ENCODE results near the gene DCP1A. TPM values are rescaled to one million over a fixed set of nuclear protein-coding genes. Genes with fewer than 3 reads are reported as not detected.

DCP1A gene
- total and polyA plus RNA-seq, 2 experiments from 2014 or later, result 34.3 to 67.0 TPM

- no peak for DNase-seq (ENCODE audit: low read depth in 1 of 2, low spot score in 1 of 2)
- TF ChIP-seq CTCF (IDR thresholded peaks at IDR 0.05; ENCODE audit: low read depth, low read length), result no peak
- H3K27me3 ChIP-seq, result no peaks in the 10 kb centered on the region
- H3K9me3 ChIP-seq (ENCODE audit: low read depth), result no peaks in the 10 kb centered on the region
- H3K27ac ChIP-seq, result no peak overlapping the region
- no peaks in the 10 kb centered on the region for H3K4me1 ChIP-seq (ENCODE audit: low read depth)
- no peak overlapping the region for H3K4me3 ChIP-seq
- H3K36me3 ChIP-seq, result peaks cover 53% of the 10 kb centered on the region
Observed at GRCh38 chr3:53234841-53235232, 112.5 kb downstream of the DCP1A start.

GRCh38 chr3:53234130-53234840, 113.1 kb downstream of the DCP1A start:
- Histone ChIP-seq H3K4me3 (no peak overlapping the region), H3K36me3 (peaks cover 51% of the 10 kb centered on the region), H3K27me3 (no peaks in the 10 kb centered on the region), H3K9me3 (ENCODE audit: low read depth) (no peaks in the 10 kb centered on the region), H3K4me1 (ENCODE audit: low read depth) (no peaks in the 10 kb centered on the region), H3K27ac (no peak overlapping the region)
- TF ChIP-seq CTCF (IDR thresholded peaks at IDR 0.05; ENCODE audit: low read depth, low read length), result no peak
- no peak for DNase-seq (ENCODE audit: low read depth in 1 of 2, low spot score in 1 of 2)

Other genes starting within 250 kb of the DCP1A start
- gene RFT1, start 217.1 kb downstream of the DCP1A start, total RNA-seq, result 5.4 and 8.1 TPM in 2 replicates
- 16.1 and 16.7 TPM in 2 replicates for gene RFT1, start 217.1 kb downstream of the DCP1A start, polyA plus RNA-seq
- 0.70 and 1.3 TPM in 2 replicates for gene PRKCD, start 186.3 kb downstream of the DCP1A start, total RNA-seq
- gene PRKCD, start 186.3 kb downstream of the DCP1A start, polyA plus RNA-seq, result 3.4 and 3.9 TPM in 2 replicates
- gene TKT, start 91.5 kb downstream of the DCP1A start, total RNA-seq, result 112 and 119 TPM in 2 replicates
- gene TKT, start 91.5 kb downstream of the DCP1A start, polyA plus RNA-seq, result 70.9 and 73.6 TPM in 2 replicates
- 66.7 and 159 TPM in 2 replicates for gene CACNA1D, start 147.1 kb upstream of the DCP1A start, total RNA-seq
- gene CACNA1D, start 147.1 kb upstream of the DCP1A start, polyA plus RNA-seq, result 41.0 and 55.8 TPM in 2 replicates